ENCODE results near the gene PIK3AP1.

GRCh38 chr10:96647466-96647865 lies 72.8 kb downstream of the PIK3AP1 start:
- no peak for TF ChIP-seq POLR2A (IDR thresholded peaks at IDR 0.05; ENCODE audit: low read depth, low read length)
- no peak for TF ChIP-seq RCOR1 (IDR thresholded peaks at IDR 0.05; ENCODE audit: insufficient replicate concordance, low read length)
- no peak for TF ChIP-seq CTCF (conservative IDR thresholded peaks at IDR 0.05; ENCODE audit: low read depth, low read length)
- TF ChIP-seq FOS (IDR thresholded peaks at IDR 0.05; ENCODE audit: low read depth, low read length) = no peak
- no peak for TF ChIP-seq RFX5 (IDR thresholded peaks at IDR 0.05; ENCODE audit: low read depth, low read length)
- no peak for TF ChIP-seq CEBPB (IDR thresholded peaks at IDR 0.05; ENCODE audit: low read depth, low read length)
- no peak for TF ChIP-seq USF2 (IDR thresholded peaks at IDR 0.05; ENCODE audit: low read depth, low read length)
- TF ChIP-seq BHLHE40 (IDR thresholded peaks at IDR 0.05; ENCODE audit: low read depth, low read length) = no peak
- no peak for TF ChIP-seq ELK1 (IDR thresholded peaks at IDR 0.05; ENCODE audit: borderline replicate concordance, low read depth, low read length)
- no peak for TF ChIP-seq NFE2L2 (IDR thresholded peaks at IDR 0.05; ENCODE audit: low read depth, low read length)
- no peak for TF ChIP-seq MXI1 (IDR thresholded peaks at IDR 0.05; ENCODE audit: borderline replicate concordance, low read depth, low read length)
- no peak for TF ChIP-seq SMC3 (IDR thresholded peaks at IDR 0.05; ENCODE audit: low read depth, low read length)
- no peak for TF ChIP-seq MAZ (IDR thresholded peaks at IDR 0.05; ENCODE audit: borderline replicate concordance, low read depth, low read length)
- TF ChIP-seq CHD1 (IDR thresholded peaks at IDR 0.05; ENCODE audit: low read depth, low read length) = no peak
